Smooth muscle cell (in vitro differentiated cells): Measurements from ENCODE around the gene ZNF76. TPM values are rescaled to one million over a fixed set of nuclear protein-coding genes. Genes with fewer than 3 reads are reported as not detected.
A peak's percentile ranks its signal among the peaks of the same experiment; 100 is the strongest.

Experiments used
- DNase-seq: peaks from one replicate; lab custom pipeline; 2025; ENCODE audit not compliant: unreplicated experiment; lab: John Stamatoyannopoulos, UW
- H2AFZ ChIP-seq: fragments of 200-600 bp; sonication (generic); 2 replicates; pipeline ENCODE4 v1.6.0; 2016; ENCODE audit warnings: antibody characterized with exemption, low read depth, mild to moderate bottlenecking
- H3F3A ChIP-seq: fragments of 200-600 bp; sonication (generic); 2 replicates; pipeline ENCODE4 v1.6.0; 2017; ENCODE audit warnings: antibody characterized with exemption, low read depth
- H3K27ac ChIP-seq: fragments of 200-600 bp; sonication (generic); 2 replicates; pipeline ENCODE4 v1.5.1; 2016; ENCODE audit warnings: low read depth, mild to moderate bottlenecking
- H3K27me3 ChIP-seq: fragments of 200-600 bp; sonication (generic); 2 replicates; pipeline ENCODE4 v1.6.1; 2016; ENCODE audit warnings: low read depth, mild to moderate bottlenecking
- H3K36me3 ChIP-seq: fragments of 200-600 bp; sonication (generic); 2 replicates; pipeline ENCODE4 v1.5.1; 2016; ENCODE audit warnings: low read depth
- H3K4me1 ChIP-seq: fragments of 200-600 bp; sonication (generic); 2 replicates; pipeline ENCODE4 v1.5.1; 2016; ENCODE audit warnings: low read depth
- H3K4me2 ChIP-seq: fragments of 200-600 bp; sonication (generic); 2 replicates; pipeline ENCODE4 v1.6.0; 2016; ENCODE audit warnings: mild to moderate bottlenecking
- H3K4me3 ChIP-seq: fragments of 200-600 bp; sonication (generic); 2 replicates; pipeline ENCODE4 v1.5.1; 2016; ENCODE audit warnings: mild to moderate bottlenecking
- H3K79me2 ChIP-seq: fragments of 200-600 bp; sonication (generic); 2 replicates; pipeline ENCODE4 v1.6.0; 2016; ENCODE audit warnings: low read depth, mild to moderate bottlenecking
- H3K9ac ChIP-seq: fragments of 200-600 bp; sonication (generic); 2 replicates; pipeline ENCODE4 v1.6.0; 2016; ENCODE audit warnings: low read depth
- H3K9me3 ChIP-seq: fragments of 200-600 bp; sonication (generic); replicated peaks from 2 replicates; pipeline ENCODE4 v1.5.1; 2016; ENCODE audit warnings: low read depth
- H4K20me1 ChIP-seq: fragments of 200-600 bp; sonication (generic); 2 replicates; pipeline ENCODE4 v1.6.0; 2016; ENCODE audit warnings: low read depth
- CTCF ChIP-seq: fragments of 200-600 bp; sonication (generic); IDR thresholded peaks from 2 replicates; pipeline ENCODE4 v1.5.1; 2017; ENCODE audit warnings: borderline replicate concordance, mild to moderate bottlenecking, antibody characterized with exemption; ENCODE audit not compliant: insufficient read depth, poor library complexity, severe bottlenecking
- WGBS: methylation state at CpG from one replicate; pipeline ENCODE4 v1.1.7; 2016; ENCODE audit warnings: low lambda C conversion rate; 5-methylcytosine and 5-hydroxymethylcytosine counted together
- polyA plus RNA-seq: library from polyadenylated mRNA; unstranded; fragments of >200 nt; fragmentation: Nextera tagmentation; extraction: Ambion mirVana; gene quantifications from 2 replicates; pipeline ENCODE4 v1.2.1, GENCODE V29; 2016
- total RNA-seq: library from RNA; depleted of rRNA; stranded (reverse); fragments of >200 nt; gene quantifications from 2 replicates; pipeline ENCODE4 v1.2.3, GENCODE V29; 2014

The ZNF76 gene
- total and polyA plus RNA-seq, 2 experiments from 2014 or later, result 7.7 to 14.2 TPM

- Histone ChIP-seq H3K4me2 (no peak overlapping the region), H3K36me3 (no peaks in the 10 kb centered on the region), H4K20me1 (no peaks in the 10 kb centered on the region), H3F3A (no peaks in the 10 kb centered on the region), H3K79me2 (no peaks in the 10 kb centered on the region), H3K27me3 (peaks cover 18% of the 10 kb centered on the region), H3K4me1 (no peaks in the 10 kb centered on the region), H3K27ac (no peak overlapping the region), H3K4me3 (no peak overlapping the region), H2AFZ (no peak overlapping the region), H3K9me3 (no peaks in the 10 kb centered on the region), H3K9ac (no peak overlapping the region)
- DNase-seq, result no peak
- TF ChIP-seq CTCF, result no peak
- 94% methylated on average over 19 of the region's 19 CpGs for WGBS
Observed at GRCh38 chr6:35312076-35312800, 52.7 kb downstream of the ZNF76 start.

GRCh38 chr6:35312807-35313206, 53.3 kb downstream of the ZNF76 start:
- no peak overlapping the region for H3K4me3 ChIP-seq
- H3K36me3 ChIP-seq, result no peaks in the 10 kb centered on the region
- WGBS, result 67% methylated on average over 2 of the region's 2 CpGs
- H3K27me3 ChIP-seq, result peaks cover 22% of the 10 kb centered on the region
- no peak overlapping the region for H3K4me2 ChIP-seq
- H3K27ac ChIP-seq, result no peak overlapping the region
- H2AFZ ChIP-seq, result no peak overlapping the region
- H3K79me2 ChIP-seq, result no peaks in the 10 kb centered on the region
- no peaks in the 10 kb centered on the region for H4K20me1 ChIP-seq
- no peak for TF ChIP-seq CTCF
- H3K4me1 ChIP-seq, result no peaks in the 10 kb centered on the region
- DNase-seq, result no peak
- no peaks in the 10 kb centered on the region for H3F3A ChIP-seq
- no peaks in the 10 kb centered on the region for H3K9me3 ChIP-seq
- no peak overlapping the region for H3K9ac ChIP-seq

GRCh38 chr6:35317483-35318195, 58.1 kb downstream of the ZNF76 start:
- H3K27me3 ChIP-seq, result peaks cover 22% of the 10 kb centered on the region
- no peak for TF ChIP-seq CTCF
- no peaks in the 10 kb centered on the region for H3F3A ChIP-seq
- H3K36me3 ChIP-seq, result no peaks in the 10 kb centered on the region
- H3K4me2 ChIP-seq, result peak overlapping the region; percentile 84
- H3K9ac ChIP-seq, result no peak overlapping the region
- no peak overlapping the region for H3K27ac ChIP-seq
- no peaks in the 10 kb centered on the region for H3K79me2 ChIP-seq
- 24% methylated on average over 28 of the region's 28 CpGs for WGBS
- peak overlapping the region; percentile 56 for H3K4me3 ChIP-seq
- H2AFZ ChIP-seq, result peak overlapping the region; percentile 87
- H4K20me1 ChIP-seq, result no peaks in the 10 kb centered on the region
- H3K4me1 ChIP-seq, result no peaks in the 10 kb centered on the region
- no peaks in the 10 kb centered on the region for H3K9me3 ChIP-seq
- no peak for DNase-seq
